Kidney (tissue), 14 donors: Measurements from ENCODE around the gene OCEL1. TPM values are rescaled to one million over a fixed set of nuclear protein-coding genes. Genes with fewer than 3 reads are reported as not detected.

ENCODE experiments used
- DNase-seq, 5 donors: peaks; one replicate each; pipeline ENCODE4 v3.0.0-alpha.2; 2013 to 2020
- FAIRE-seq: peaks from 2 replicates; lab custom pipeline; 2012; peaks lifted over from hg19 to GRCh38; lab: Jason Lieb, UNC
- H3K27ac ChIP-seq, 2 donors: one replicate each; pipeline ENCODE4 v1.7.0; 2013; ENCODE audit warnings: low read depth in 2 of 2, low read length in 2 of 2, inconsistent platforms in 1 of 2
- H3K27me3 ChIP-seq: one replicate; pipeline ENCODE4 v1.7.1; 2013; ENCODE audit warnings: low read length, inconsistent platforms; ENCODE audit not compliant: control insufficient read depth, insufficient read depth
- H3K36me3 ChIP-seq, 3 donors: one replicate each; pipeline versions ENCODE4 v1.7.0 to v1.7.1; 2013; ENCODE audit warnings: low read length in 3 of 3, control low read depth in 1 of 3, inconsistent platforms in 1 of 3; ENCODE audit not compliant: insufficient read depth in 3 of 3, control insufficient read depth in 2 of 3
- H3K4me1 ChIP-seq, 3 donors: one replicate each; pipeline versions ENCODE4 v1.7.0 to v1.7.1; 2013; ENCODE audit warnings: low read length in 3 of 3, inconsistent platforms in 1 of 3, low read depth in 1 of 3; ENCODE audit not compliant: control insufficient read depth in 2 of 3, insufficient read depth in 2 of 3
- H3K4me3 ChIP-seq, 3 donors: one replicate each; pipeline versions ENCODE4 v1.7.0 to v1.8.1; 2013; ENCODE audit warnings: low read length in 3 of 3, control low read depth in 1 of 3, inconsistent platforms in 1 of 3
- H3K9ac ChIP-seq, 3 donors: one replicate each; pipeline versions ENCODE4 v1.7.0 to v1.7.1; 2013; ENCODE audit warnings: low read length in 3 of 3, control low read depth in 1 of 3, inconsistent platforms in 1 of 3
- H3K9me3 ChIP-seq, 3 donors: one replicate each; pipeline versions ENCODE4 v1.7.0 to v1.7.1; 2013; ENCODE audit warnings: low read length in 3 of 3, control low read depth in 1 of 3, inconsistent platforms in 1 of 3; ENCODE audit not compliant: control insufficient read depth in 2 of 3, insufficient read depth in 1 of 3
- CTCF ChIP-seq: IDR thresholded peaks from 3 replicates; pipeline ENCODE4 v1.5.1; 2012; ENCODE audit warnings: mild to moderate bottlenecking, moderate library complexity, borderline replicate concordance; ENCODE audit not compliant: insufficient read depth; ENCODE audit errors: extremely low read depth
- intact Hi-C: fragments of 100-400 bp; cut with DNase I; formaldehyde crosslinking; loops from one replicate; pipeline ENCODE4 v1.11.1; 2022
- polyA plus RNA-seq: library from polyadenylated mRNA; stranded (reverse); fragments of 350-450 nt; fragmentation: Illumina TruSeq; extraction: RNeasy Lipid Tissue Mini Kit (QIAGEN cat#74804); gene quantifications from one replicate; pipeline ENCODE4 v1.2.3, GENCODE V29; 2014; ENCODE audit warnings: low read depth, low replicate concordance; ENCODE audit not compliant: insufficient read depth
- total RNA-seq: library from RNA; stranded (reverse); fragmentation: NEBNext Ultra II Directional; extraction: Animal tissue kit (Norgen Biotek cat#: 25700); gene quantifications from one replicate; pipeline ENCODE4 v1.2.1, GENCODE V29; 2021
- donor health status: control.
- donor health status: control.
- donor health status: control.
- donor health status: control.
- donor health status: control.
- donor health status: DM: yes; HTN: yes; CAD: no.
- donor health status: Normal renal cell carcinoma (clear cell type).

OCEL1 gene
- total and polyA plus RNA-seq, 2 donors from 2014 or later, result 35.3 to 80.1 TPM

- FAIRE-seq, result no peak
- H3K4me1 ChIP-seq, result peaks cover 2 to 28% (median 27%) of the 10 kb centered on the region in 3 donors
These were observed 17.3 kb downstream of the OCEL1 start for GRCh38 chr19:17243211-17243829.

GRCh38 chr19:17243830-17244617 lies 18.0 kb downstream of the OCEL1 start:
- Histone ChIP-seq H3K4me1 (peaks cover 2 to 30% (median 28%) of the 10 kb centered on the region in 3 donors), H3K9me3 (no peaks in the 10 kb centered on the region), H3K27ac (peak overlapping the region; percentile 87 to 88), H3K4me3 (peak overlapping the region; percentile 69 to 86 (median 82)), H3K9ac (peak overlapping the region; percentile 30 to 81 (median 69)), H3K36me3 (peaks cover 0 to 8% (median 0%) of the 10 kb centered on the region in 3 donors), H3K27me3 (no peaks in the 10 kb centered on the region)
- FAIRE-seq (no peak), DNase-seq (peak; percentile 31 to 87 (median 54))
- intact Hi-C loops, result no loop called here
- no peak for TF ChIP-seq CTCF

More at GRCh38 chr19:17243211-17243829, 17.3 kb downstream of the OCEL1 start:
- H3K4me3 ChIP-seq, result peak overlapping the region; percentile 69 to 86 (median 82)
- H3K9me3 ChIP-seq, result no peaks in the 10 kb centered on the region
- no peak for TF ChIP-seq CTCF
- H3K27me3 ChIP-seq, result no peaks in the 10 kb centered on the region
- intact Hi-C loops, result no loop called here
- peaks cover 0 to 12% (median under 1%) of the 10 kb centered on the region in 3 donors for H3K36me3 ChIP-seq
- peak in 4 of 5 donors; percentile 22 to 59 (median 46) for DNase-seq
- peak overlapping the region in 1 of 3 donors; percentile 81 for H3K9ac ChIP-seq
- H3K27ac ChIP-seq, result peak overlapping the region; percentile 87 to 88

GRCh38 chr19:17244618-17245534 lies 18.9 kb downstream of the OCEL1 start:
- FAIRE-seq, result no peak
- peak overlapping the region; percentile 42 to 81 (median 69) for H3K9ac ChIP-seq
- H3K4me3 ChIP-seq, result peak overlapping the region; percentile 69 to 86 (median 82)
- DNase-seq, result peak in 2 of 5 donors; percentile 60 to 76
- peak overlapping the region; percentile 87 to 88 for H3K27ac ChIP-seq
- peaks cover 2 to 30% (median 28%) of the 10 kb centered on the region in 3 donors for H3K4me1 ChIP-seq
- H3K36me3 ChIP-seq, result peaks cover 0 to 6% (median 0%) of the 10 kb centered on the region in 3 donors
- no peaks in the 10 kb centered on the region for H3K27me3 ChIP-seq
- TF ChIP-seq CTCF, result no peak
- intact Hi-C loops, result no loop called here
- no peaks in the 10 kb centered on the region for H3K9me3 ChIP-seq
